HepG2 (cell line): Measurements from ENCODE around the gene PLRG1. TPM values are rescaled to one million over a fixed set of nuclear protein-coding genes. Genes with fewer than 3 reads are reported as not detected.

ENCODE experiments used
- ATF2 ChIP-seq: sonication (generic); formaldehyde crosslinking; IDR thresholded peaks from 2 replicates; pipeline ENCODE4 v1.4.0; 2020; ENCODE audit warnings: missing genetic modification reagents
- BORCS8-MEF2B ChIP-seq: sonication (generic); formaldehyde crosslinking; IDR thresholded peaks from 2 replicates; pipeline ENCODE4 v1.8.0; 2022; ENCODE audit warnings: mild to moderate bottlenecking, missing genetic modification reagents
- CHD2 ChIP-seq: IDR thresholded peaks from 2 replicates; pipeline ENCODE4 v1.6.1; 2011; ENCODE audit warnings: low read depth, low read length, improper control_type of control experiment
- CREB3 ChIP-seq: sonication (generic); formaldehyde crosslinking; IDR thresholded peaks from 2 replicates; pipeline ENCODE4 v1.5.0; 2020; ENCODE audit warnings: missing genetic modification reagents
- FIP1L1 ChIP-seq: fragments of 200-400 bp; formaldehyde crosslinking; IDR thresholded peaks from 2 replicates; pipeline ENCODE4 v1.6.1; 2018; ENCODE audit warnings: low read depth, mild to moderate bottlenecking, low read length, moderate library complexity, borderline replicate concordance; ENCODE audit not compliant: insufficient read depth
- HNF4A ChIP-seq: sonication (generic); formaldehyde crosslinking; IDR thresholded peaks from 2 replicates; pipeline ENCODE4 v1.4.0; 2020; ENCODE audit warnings: missing genetic modification reagents
- MAFG ChIP-seq: sonication (generic); formaldehyde crosslinking; IDR thresholded peaks from 2 replicates; pipeline ENCODE4 v1.5.1; 2020; ENCODE audit warnings: mild to moderate bottlenecking, missing genetic modification reagents
- MEIS2 ChIP-seq: sonication (generic); formaldehyde crosslinking; IDR thresholded peaks from 2 replicates; pipeline ENCODE4 v1.9.0; 2021; ENCODE audit warnings: mild to moderate bottlenecking, missing genetic modification reagents
- PHB2 ChIP-seq: fragments of 450-650 bp; IDR thresholded peaks from 2 replicates; pipeline ENCODE4 v1.6.1; 2018; ENCODE audit not compliant: partially characterized antibody
- PREB ChIP-seq: sonication (generic); formaldehyde crosslinking; IDR thresholded peaks from 2 replicates; pipeline ENCODE4 v1.4.0; 2020; ENCODE audit warnings: missing genetic modification reagents
- RCOR2 ChIP-seq: IDR thresholded peaks from 2 replicates; pipeline ENCODE4 v1.6.1; 2016; ENCODE audit warnings: missing biosample characterization, missing genetic modification reagents
- SRSF9 ChIP-seq: fragments of 200-400 bp; formaldehyde crosslinking; IDR thresholded peaks from 2 replicates; pipeline ENCODE4 v1.6.1; 2018; ENCODE audit warnings: borderline replicate concordance, mild to moderate bottlenecking, low read depth, low read length; ENCODE audit not compliant: insufficient read depth, poor library complexity, severe bottlenecking
- SRY ChIP-seq: sonication (generic); formaldehyde crosslinking; IDR thresholded peaks from 2 replicates; pipeline ENCODE4 v1.8.0; 2022; ENCODE audit warnings: mild to moderate bottlenecking, missing genetic modification reagents
- ZBTB46 ChIP-seq: sonication (generic); formaldehyde crosslinking; IDR thresholded peaks from 2 replicates; pipeline ENCODE4 v1.4.0; 2020; ENCODE audit warnings: mild to moderate bottlenecking, missing genetic modification reagents, borderline replicate concordance
- ZFP1 ChIP-seq: IDR thresholded peaks from 2 replicates; pipeline ENCODE4 v1.6.1; 2016
- ZFP36 ChIP-seq: fragments of 150-350 bp; IDR thresholded peaks from 2 replicates; pipeline ENCODE4 v1.6.1; 2018; ENCODE audit warnings: borderline replicate concordance, low read length, low read depth; ENCODE audit not compliant: partially characterized antibody
- ZFP62 ChIP-seq: sonication (generic); formaldehyde crosslinking; IDR thresholded peaks from 2 replicates; pipeline ENCODE4 v1.4.0; 2020; ENCODE audit warnings: missing genetic modification reagents
- ZNF230 ChIP-seq: sonication (generic); formaldehyde crosslinking; IDR thresholded peaks from 2 replicates; pipeline ENCODE4 v1.4.0; 2020; ENCODE audit warnings: mild to moderate bottlenecking, missing genetic modification reagents
- ZNF281 ChIP-seq: sonication (generic); formaldehyde crosslinking; IDR thresholded peaks from 2 replicates; pipeline ENCODE4 v1.4.0; 2020; ENCODE audit warnings: missing genetic modification reagents, borderline replicate concordance
- ZNF296 ChIP-seq: sonication (generic); formaldehyde crosslinking; conservative IDR thresholded peaks from 2 replicates; pipeline ENCODE4 v1.5.0; 2020; ENCODE audit warnings: mild to moderate bottlenecking, missing genetic modification reagents
- ZNF441 ChIP-seq: sonication (generic); formaldehyde crosslinking; IDR thresholded peaks from 2 replicates; pipeline ENCODE4 v1.7.0; 2021; ENCODE audit warnings: missing genetic modification reagents, borderline replicate concordance
- ZNF484 ChIP-seq: sonication (generic); formaldehyde crosslinking; IDR thresholded peaks from 2 replicates; pipeline ENCODE4 v1.5.1; 2020; ENCODE audit warnings: mild to moderate bottlenecking, low read depth, missing genetic modification reagents, borderline replicate concordance
- ZNF746 ChIP-seq: sonication (generic); formaldehyde crosslinking; IDR thresholded peaks from 2 replicates; pipeline ENCODE4 v1.8.0; 2022; ENCODE audit warnings: mild to moderate bottlenecking, missing genetic modification reagents
- ZNF792 ChIP-seq: IDR thresholded peaks from 2 replicates; pipeline ENCODE4 v1.6.1; 2016
- ZSCAN22 ChIP-seq: sonication (generic); formaldehyde crosslinking; IDR thresholded peaks from 2 replicates; pipeline ENCODE4 v1.4.0; 2020; ENCODE audit warnings: mild to moderate bottlenecking, missing genetic modification reagents
- polyA plus RNA-seq, 8 experiments: library from polyadenylated mRNA; depleted of rRNA in 3 of 8; stranded (reverse) in 7 of 8; unstranded in 1 of 8; fragments of >200 nt; fragmentation: Illumina TruSeq in 4 of 8; extraction: Trizol in 4 of 8; gene quantifications; 2 replicates each; pipeline versions ENCODE4 v1.2.1 to v1.2.3, GENCODE V29; 2011 to 2016; ENCODE audit warnings: low read depth in 4 of 8, missing spikeins in 1 of 8, mixed read lengths in 1 of 8; ENCODE audit not compliant: insufficient read depth in 1 of 8
- total RNA-seq, 5 experiments: library from RNA; depleted of rRNA; stranded (reverse); fragments of >200 nt; fragmentation: Illumina TruSeq; extraction: Trizol; gene quantifications; 2 replicates each; pipeline ENCODE4 v1.2.3, GENCODE V29; 2016; ENCODE audit warnings: low read depth in 1 of 5

The PLRG1 gene
- total and polyA plus RNA-seq, 2 of the 13 experiments (the other 11 are each of a cell fraction or from before 2014, with no cell fraction given), result 77.3 to 110 TPM

GRCh38 chr4:154577324-154577723 lies 27.1 kb upstream of the PLRG1 start (continued):
- TF ChIP-seq ZNF281 (CRISPR knock-in tag) (peak; percentile 56; the same call in 1 of the 2 replicates), CHD2 (no peak), MEIS2 (no peak), ZNF230 (CRISPR knock-in tag) (no peak), ZNF484 (CRISPR knock-in tag) (no peak), ATF2 (peak; percentile 84; the same call in 1 of the 2 replicates), SRY (CRISPR knock-in tag) (no peak), PREB (no peak), ZNF746 (CRISPR knock-in tag) (no peak), BORCS8-MEF2B (CRISPR knock-in tag) (no peak), FIP1L1 (no peak), ZBTB46 (CRISPR knock-in tag) (no peak), ZFP62 (CRISPR knock-in tag) (no peak), CREB3 (CRISPR knock-in tag) (no peak), RCOR2 (CRISPR knock-in tag) (peak; percentile 86), ZFP1 (CRISPR knock-in tag) (peak; percentile 81; the same call in 1 of the 2 replicates), ZNF296 (CRISPR knock-in tag) (no peak), ZSCAN22 (CRISPR knock-in tag) (no peak), SRSF9 (no peak), ZFP36 (no peak), PHB2 (no peak), ZNF441 (CRISPR knock-in tag) (no peak), MAFG (no peak), ZNF792 (CRISPR knock-in tag) (peak; percentile 82), HNF4A (CRISPR knock-in tag) (peak; percentile 84)
